A549 treated with RU486 at 1 μM for 4 hours (cell line): ENCODE data around the gene ZNF865. TPM values are rescaled to one million over a fixed set of nuclear protein-coding genes. Genes with fewer than 3 reads are reported as not detected.

Experiments
- total RNA-seq: library from RNA; stranded (reverse); fragments of 200-300 nt; extraction: Qiagen RNA extraction; gene quantifications from 5 replicates; pipeline ENCODE4 v1.2.3, GENCODE V29; 2022; ENCODE audit warnings: low read depth

The ZNF865 gene
- total RNA-seq = 7.3 to 16.1 TPM (median 12.2 TPM) in 5 replicates

DNA sequence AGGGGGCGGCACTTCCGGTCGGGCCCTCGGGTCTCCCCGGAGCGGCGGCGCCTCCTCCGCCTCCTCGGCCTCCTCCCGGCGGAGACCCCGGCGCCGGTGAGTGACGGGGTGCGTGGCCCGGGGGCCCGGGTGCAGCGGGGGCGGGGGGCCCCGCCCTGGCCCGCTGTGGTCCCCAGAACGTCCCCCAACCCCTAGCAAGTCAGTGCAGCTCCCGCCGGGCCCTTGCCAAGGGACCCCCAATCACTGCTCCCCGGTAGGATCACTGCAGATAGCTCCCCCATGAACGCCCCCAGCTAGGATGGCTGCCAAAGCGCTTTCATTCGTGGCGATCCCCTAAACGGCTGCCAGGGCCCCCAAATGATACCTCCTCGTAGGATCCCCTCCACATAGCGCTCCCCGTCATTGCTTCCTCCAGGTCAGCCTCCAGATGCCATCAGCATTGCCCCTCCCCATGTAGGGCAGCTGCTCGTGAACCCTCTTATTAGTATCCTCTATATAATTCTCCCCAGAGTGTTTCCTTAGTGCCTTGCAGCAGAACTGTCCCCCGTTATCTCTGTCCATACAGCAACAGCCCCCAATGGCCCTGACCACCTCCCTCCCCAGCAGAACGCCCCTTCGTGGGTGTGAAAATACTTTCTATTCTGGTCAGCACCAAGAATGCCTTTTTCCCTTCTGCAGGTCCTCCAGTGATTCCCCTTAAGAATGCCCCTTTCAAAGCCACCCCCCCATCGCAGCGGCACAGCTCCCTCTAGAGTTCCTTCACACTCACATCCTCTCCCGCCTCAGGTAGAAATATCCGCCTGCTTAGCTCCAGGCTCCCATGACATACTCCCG lies at the start of gene ZNF865:
ZNF865 (plus strand) TSS at position 11 of the 834 bp plus-strand sequence. CDS start 7,972 bp downstream, outside the sequence.

GRCh38 chr19:55580628-55581144 lies 24.8 kb upstream of the ZNF865 start, which contains the start of gene ZNF579:
Gene ZNF579, minus strand, starts transcription at chr19:55580848. Its CDS starts 1,209 bp downstream, at chr19:55579639.

GRCh38 chr19:55599468-55599841 lies 6.0 kb upstream of the ZNF865 start, which contains the start of gene FIZ1:
Gene FIZ1, minus strand, starts transcription at chr19:55599517. Its CDS starts 1,652 bp downstream, at chr19:55597865.

GRCh38 chr19:55599842-55600661 lies 5.4 kb upstream of the ZNF865 start, which contains the start of gene ZNF524:
Gene ZNF524, plus strand, starts transcription at chr19:55600288. Its CDS starts 1,825 bp downstream, at chr19:55602113.

DNA sequence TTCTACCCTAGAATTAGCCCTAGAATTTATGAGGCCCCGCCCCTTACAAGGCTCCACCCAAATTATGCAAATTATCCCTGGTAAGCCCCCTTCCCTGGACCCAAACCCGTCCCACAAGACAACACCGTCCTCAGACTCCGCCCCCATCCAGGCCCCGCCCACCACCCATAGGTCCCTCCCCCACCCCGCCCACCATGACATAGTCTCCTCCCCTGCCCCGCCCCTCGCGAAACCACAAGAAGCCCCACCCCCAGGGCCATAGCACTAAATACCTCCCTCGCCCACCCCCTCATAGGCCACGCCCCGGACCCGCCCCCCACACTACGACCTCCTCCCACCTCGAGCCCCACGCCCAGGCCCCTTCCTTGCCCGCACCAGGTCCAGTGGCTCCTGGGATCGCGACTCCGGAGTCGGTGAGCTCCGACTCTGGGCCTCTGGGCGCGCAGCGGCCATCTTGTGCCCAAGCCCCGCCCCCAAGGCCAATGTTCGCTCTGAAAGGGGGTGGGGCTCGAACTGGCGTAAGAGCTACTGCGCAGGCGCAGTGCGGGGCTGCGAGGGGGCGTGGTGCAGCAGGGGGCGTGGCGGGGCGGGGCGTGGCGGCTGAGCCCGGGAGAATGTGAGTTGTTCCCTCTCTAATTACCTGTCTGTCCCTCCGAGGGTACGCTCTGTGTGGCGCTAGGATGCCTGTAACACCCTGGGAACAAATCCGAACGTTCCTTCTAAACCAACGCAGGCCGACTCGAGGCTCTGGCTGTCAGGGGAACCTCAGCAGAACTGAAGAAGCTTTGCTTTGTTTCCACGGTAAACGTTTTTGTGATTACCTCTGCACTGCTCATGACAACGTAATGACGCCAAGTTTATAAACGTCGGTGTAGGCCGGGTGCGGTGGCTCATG lies 18.9 kb downstream of the ZNF865 start, which contains the start of gene ZNF784:
ZNF784 (minus strand) TSS at position 458 of the 895 bp plus-strand sequence; CDS start at position 453, 5 bp downstream.

DNA sequence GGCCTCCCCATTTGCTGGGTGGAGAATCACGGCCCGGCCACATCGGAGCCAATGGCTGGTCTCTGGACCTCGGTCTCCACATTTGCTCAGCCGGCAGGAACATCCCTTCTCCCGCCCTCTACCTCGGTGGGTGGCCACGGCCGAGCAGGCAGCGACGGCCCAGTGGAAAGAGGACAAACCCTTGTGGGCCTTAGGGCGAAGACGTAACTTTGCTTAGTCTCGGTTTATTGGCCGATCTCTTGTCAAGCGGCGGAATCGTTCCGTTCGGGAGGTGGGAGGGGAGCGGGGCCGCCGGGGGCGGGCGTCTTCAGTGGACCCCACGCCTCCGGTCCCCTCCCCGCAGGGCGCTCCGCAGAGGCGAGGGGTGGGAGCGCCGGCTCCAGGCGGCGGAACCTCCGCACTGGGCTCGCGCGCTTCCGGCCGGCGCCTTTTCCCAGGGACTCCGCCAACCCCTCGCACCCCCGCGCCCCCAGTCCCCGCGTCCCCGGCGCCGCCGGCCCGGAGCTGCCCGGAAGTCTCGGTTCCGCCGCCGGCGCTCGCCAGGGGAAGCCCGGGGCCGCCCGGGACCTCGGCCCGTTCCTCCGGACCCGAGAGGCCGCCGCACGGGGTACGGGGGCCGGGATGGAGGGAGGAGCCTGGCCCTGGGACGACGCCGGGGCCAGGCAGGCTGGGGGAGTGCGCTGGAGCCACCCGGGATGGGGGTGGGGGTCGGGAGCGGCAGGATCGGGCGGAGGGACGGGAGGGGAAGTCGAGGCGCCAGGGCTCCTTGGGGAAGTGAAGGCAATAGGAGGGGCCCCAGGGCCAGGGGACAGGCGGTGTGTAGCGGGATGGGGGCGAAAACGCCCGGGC lies 35.4 kb downstream of the ZNF865 start, which contains the start of gene ZNF580:
ZNF580 (plus strand) TSS at position 426 of the 849 bp plus-strand sequence. CDS start 1,507 bp downstream, outside the sequence.

GRCh38 chr19:55643003-55643886 lies 37.8 kb downstream of the ZNF865 start, which contains the start of gene ZNF581:
Gene ZNF581, plus strand, starts transcription at chr19:55643649. Its CDS starts 923 bp downstream, at chr19:55644572.

GRCh38 chr19:55647732-55648584 lies 42.5 kb downstream of the ZNF865 start, which contains the start of gene CCDC106:
Gene CCDC106, plus strand, starts transcription at chr19:55648212. Its CDS starts 835 bp downstream, at chr19:55649047.

DNA sequence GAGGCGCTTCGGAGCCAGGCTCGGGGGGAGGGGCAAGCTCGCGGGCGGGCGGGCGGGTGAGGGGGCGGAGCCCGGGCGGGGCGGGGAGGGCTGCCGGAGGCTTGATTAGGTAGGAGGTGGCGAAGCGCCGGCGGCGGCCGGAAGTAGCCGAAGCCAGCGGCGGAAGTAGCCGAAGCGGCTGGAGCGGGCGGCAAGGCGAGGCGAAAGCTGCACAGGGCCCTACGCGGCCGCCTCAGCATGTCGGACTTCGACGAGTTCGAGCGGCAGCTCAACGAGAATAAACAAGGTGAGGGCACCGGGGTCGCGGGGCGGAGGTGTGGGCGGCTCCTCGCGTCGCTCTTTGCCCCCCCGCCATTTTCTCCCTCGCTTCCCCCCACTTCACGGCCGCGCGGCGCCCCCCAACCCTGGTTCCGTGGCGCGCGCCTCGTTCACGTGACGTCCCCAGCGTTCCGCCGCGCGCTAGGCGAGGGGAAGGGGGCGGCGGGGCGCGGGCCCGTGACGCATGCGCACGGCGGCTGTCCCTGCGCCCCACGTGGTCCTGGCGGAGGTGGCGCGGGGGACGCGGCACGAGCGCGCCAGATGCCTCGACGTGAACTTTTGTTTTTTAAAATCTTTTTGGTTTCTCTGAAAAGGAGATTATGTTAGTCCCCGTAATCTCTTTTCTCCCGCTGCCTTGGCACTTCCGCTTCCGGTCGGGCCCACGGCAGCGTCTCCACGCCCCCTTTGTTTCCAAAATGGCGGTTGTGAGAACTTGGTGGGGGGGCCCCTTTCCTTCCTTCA lies 49.6 kb downstream of the ZNF865 start, which contains the start of gene U2AF2:
U2AF2 (plus strand) TSS at position 168 of the 780 bp plus-strand sequence; CDS start at position 238, 70 bp downstream.

Other genes with a start within 250 kb of the ZNF865 start
- gene GARIN5B, start 242.4 kb upstream of the ZNF865 start, total RNA-seq = 0.06 to 0.19 TPM (median 0.14 TPM) in 4 of 5 replicates, not detected in the other
- 37.5 to 64.5 TPM (median 50.0 TPM) in 5 replicates for gene IL11, start 235.2 kb upstream of the ZNF865 start, total RNA-seq
- 0.85 to 2.5 TPM (median 1.5 TPM) in 5 replicates for gene TMEM190, start 228.8 kb upstream of the ZNF865 start, total RNA-seq
- 3.2 to 11.8 TPM (median 11.4 TPM) in 5 replicates for gene TMEM238, start 221.4 kb upstream of the ZNF865 start, total RNA-seq
- 2,587 to 3,378 TPM (median 2,939 TPM) in 5 replicates for gene RPL28, start 219.7 kb upstream of the ZNF865 start, total RNA-seq
- 361 to 580 TPM (median 509 TPM) in 5 replicates for gene UBE2S, start 197.9 kb upstream of the ZNF865 start, total RNA-seq
- gene SHISA7, start 162.3 kb upstream of the ZNF865 start, total RNA-seq = 0.02 TPM in 1 of 5 replicates, not detected in the others
- 54.3 to 66.1 TPM (median 59.7 TPM) in 5 replicates for gene ISOC2, start 144.0 kb upstream of the ZNF865 start, total RNA-seq
- gene C19orf85, start 140.9 kb upstream of the ZNF865 start, total RNA-seq = not detected in 5 replicates
- gene ZNF628, start 129.0 kb upstream of the ZNF865 start, total RNA-seq = 4.1 to 8.9 TPM (median 8.1 TPM) in 5 replicates
- gene NAT14, start 120.5 kb upstream of the ZNF865 start, total RNA-seq = 35.9 to 69.5 TPM (median 57.9 TPM) in 5 replicates
- gene SSC5D, start 117.2 kb upstream of the ZNF865 start, total RNA-seq = 0.54 to 1.2 TPM (median 0.95 TPM) in 5 replicates
- gene SBK2, start 68.5 kb upstream of the ZNF865 start, total RNA-seq = 1.4 to 2.7 TPM (median 2.3 TPM) in 5 replicates
- gene SBK3, start 60.1 kb upstream of the ZNF865 start, total RNA-seq = 1.4 to 2.0 TPM (median 1.7 TPM) in 5 replicates
- 17.5 to 33.5 TPM (median 31.6 TPM) in 5 replicates for gene ZNF579, start 24.8 kb upstream of the ZNF865 start, total RNA-seq
- gene FIZ1, start 6.1 kb upstream of the ZNF865 start, total RNA-seq = 22.4 to 26.6 TPM (median 25.4 TPM) in 5 replicates
- gene ZNF524, start 5.4 kb upstream of the ZNF865 start, total RNA-seq = 12.9 to 20.5 TPM (median 17.4 TPM) in 5 replicates
- 4.6 to 6.7 TPM (median 6.5 TPM) in 5 replicates for gene ZNF784, start 18.9 kb downstream of the ZNF865 start, total RNA-seq
- gene ZNF580, start 35.4 kb downstream of the ZNF865 start, total RNA-seq = 29.8 to 60.8 TPM (median 53.2 TPM) in 5 replicates
- 35.3 to 52.1 TPM (median 49.6 TPM) in 5 replicates for gene ZNF581, start 38.0 kb downstream of the ZNF865 start, total RNA-seq
- 15.2 to 19.9 TPM (median 19.1 TPM) in 5 replicates for gene CCDC106, start 42.6 kb downstream of the ZNF865 start, total RNA-seq
- 265 to 295 TPM (median 292 TPM) in 5 replicates for gene U2AF2, start 49.4 kb downstream of the ZNF865 start, total RNA-seq
- 123 to 213 TPM (median 191 TPM) in 5 replicates for gene EPN1, start 69.6 kb downstream of the ZNF865 start, total RNA-seq
- not detected in 5 replicates for gene NLRP9, start 132.8 kb downstream of the ZNF865 start, total RNA-seq
- gene RFPL4A, start 153.4 kb downstream of the ZNF865 start, total RNA-seq = 0.22 to 0.86 TPM (median 0.56 TPM) in 5 replicates
- not detected in 5 replicates for gene RFPL4AL1, start 163.5 kb downstream of the ZNF865 start, total RNA-seq
- 0.06 TPM in 1 of 5 replicates, not detected in the others for gene NLRP11, start 226.4 kb downstream of the ZNF865 start, total RNA-seq
- gene NLRP4, start 230.9 kb downstream of the ZNF865 start, total RNA-seq = not detected in 5 replicates